PC-3 (cell line): Measurements from ENCODE around the gene RRAS.

ENCODE experiments used
- CTCF ChIP-seq: fragments of 300-600 bp; sonication (generic); conservative IDR thresholded peaks from 2 replicates; pipeline ENCODE4 v1.5.1; 2017; ENCODE audit warnings: antibody characterized with exemption, low read depth, mild to moderate bottlenecking, low read length
- EZH2 ChIP-seq: fragments of 300-600 bp; sonication (generic); IDR thresholded peaks from one replicate; pipeline ENCODE4 v1.6.1; 2017; ENCODE audit warnings: antibody characterized with exemption, mild to moderate bottlenecking, low read length; ENCODE audit not compliant: unreplicated experiment
- EZH2phosphoT487 ChIP-seq: fragments of 300-600 bp; sonication (generic); IDR thresholded peaks from 2 replicates; pipeline ENCODE4 v1.6.1; 2018; ENCODE audit warnings: mild to moderate bottlenecking, antibody characterized with exemption, low read length, borderline replicate concordance

- TF ChIP-seq CTCF: no peak
- no peak for TF ChIP-seq EZH2phosphoT487
- no peak for TF ChIP-seq EZH2
These were observed 15.9 kb upstream of the RRAS start for GRCh38 chr19:49655570-49656455.
